SU-DHL-6 (cell line): ENCODE results near the gene SETBP1.

Experiments used
- H2AFZ ChIP-seq: fragments of 200-600 bp; sonication (generic); 2 replicates; pipeline ENCODE4 v1.6.1; 2014; ENCODE audit warnings: low read depth, mild to moderate bottlenecking, moderate library complexity, mixed read lengths, antibody characterized with exemption, low read length; ENCODE audit not compliant: severe bottlenecking
- H3F3A ChIP-seq: fragments of 200-600 bp; shearing (Covaris generic); 2 replicates; pipeline ENCODE4 v1.6.0; 2016; ENCODE audit warnings: antibody characterized with exemption, mild to moderate bottlenecking; ENCODE audit not compliant: insufficient read depth
- H3K27ac ChIP-seq: fragments of 200-600 bp; sonication (generic); 2 replicates; pipeline ENCODE4 v1.5.1; 2016; ENCODE audit warnings: low read depth, mild to moderate bottlenecking, low read length, moderate library complexity, mixed read lengths
- H3K27me3 ChIP-seq: fragments of 200-600 bp; sonication (generic), shearing (Covaris generic); 2 replicates; pipeline ENCODE4 v1.6.0; 2014; ENCODE audit warnings: mild to moderate bottlenecking, low read length
- H3K36me3 ChIP-seq: fragments of 200-600 bp; sonication (generic); 2 replicates; pipeline ENCODE4 v1.6.1; 2014; ENCODE audit warnings: mild to moderate bottlenecking, low read length, mixed read lengths
- H3K4me2 ChIP-seq: fragments of 300-600, 200-600 bp; shearing (Covaris generic), sonication (generic); 2 replicates; pipeline ENCODE4 v1.6.0; 2014; ENCODE audit warnings: low read length, low read depth, mild to moderate bottlenecking; ENCODE audit not compliant: poor library complexity, severe bottlenecking
- H3K4me3 ChIP-seq: fragments of 200-600 bp; sonication (generic); 2 replicates; pipeline ENCODE4 v1.5.1; 2014; ENCODE audit warnings: antibody characterized with exemption, low read length, mild to moderate bottlenecking, mixed read lengths; ENCODE audit not compliant: insufficient read depth, poor library complexity, severe bottlenecking
- H3K79me2 ChIP-seq: fragments of 200-600 bp; sonication (generic); 2 replicates; pipeline ENCODE4 v1.6.1; 2014; ENCODE audit warnings: mild to moderate bottlenecking, low read length, moderate library complexity; ENCODE audit not compliant: insufficient read depth
- H3K9ac ChIP-seq: fragments of 200-600 bp; sonication (generic); 2 replicates; pipeline ENCODE4 v1.7.0; 2014; ENCODE audit warnings: mild to moderate bottlenecking, low read length
- H3K9me2 ChIP-seq: fragments of 200-600 bp; sonication (generic); replicated peaks from 2 replicates; pipeline ENCODE4 v1.6.1; 2014; ENCODE audit warnings: low read length; ENCODE audit not compliant: insufficient read depth
- H3K9me3 ChIP-seq: fragments of 200-600 bp; sonication (generic); 2 replicates; pipeline ENCODE4 v1.6.1; 2014; ENCODE audit warnings: low read length, mixed read lengths; ENCODE audit not compliant: insufficient read depth
- H4K20me1 ChIP-seq: fragments of 200-600 bp; sonication (generic); 2 replicates; pipeline ENCODE4 v1.6.1; 2014; ENCODE audit warnings: low read depth, mild to moderate bottlenecking, antibody characterized with exemption, low read length, moderate library complexity, mixed read lengths
- EZH2phosphoT487 ChIP-seq: fragments of 200-600 bp; sonication (generic), shearing (Covaris generic); conservative IDR thresholded peaks from 2 replicates; pipeline ENCODE4 v1.6.1; 2018; ENCODE audit warnings: mild to moderate bottlenecking, antibody characterized with exemption, low read length, moderate library complexity, mixed read lengths
- TF ChIP-seq, protein P1 (sequence below): fragments of 200-600 bp; sonication (generic); IDR thresholded peaks from one replicate; pipeline ENCODE4 v1.5.1; 2017; ENCODE audit warnings: antibody characterized with exemption, mild to moderate bottlenecking, low read length, moderate library complexity; ENCODE audit not compliant: insufficient read depth, poor library complexity, severe bottlenecking

Gene SETBP1

GRCh38 chr18:44805643-44806042 lies 125.0 kb downstream of the SETBP1 start:
- H3K4me2 ChIP-seq: no peak overlapping the region
- no peaks in the 10 kb centered on the region for H3K36me3 ChIP-seq
- H3K27ac ChIP-seq: no peak overlapping the region
- H4K20me1 ChIP-seq: no peaks in the 10 kb centered on the region
- no peak overlapping the region for H2AFZ ChIP-seq
- no peak overlapping the region for H3K4me3 ChIP-seq
- H3K79me2 ChIP-seq: no peaks in the 10 kb centered on the region
- H3K9me3 ChIP-seq: no peaks in the 10 kb centered on the region
- H3K27me3 ChIP-seq: no peaks in the 10 kb centered on the region
- no peaks in the 10 kb centered on the region for H3K9me2 ChIP-seq
- H3K9ac ChIP-seq: no peak overlapping the region
- H3F3A ChIP-seq: no peaks in the 10 kb centered on the region
- TF ChIP-seq, protein P1, sequence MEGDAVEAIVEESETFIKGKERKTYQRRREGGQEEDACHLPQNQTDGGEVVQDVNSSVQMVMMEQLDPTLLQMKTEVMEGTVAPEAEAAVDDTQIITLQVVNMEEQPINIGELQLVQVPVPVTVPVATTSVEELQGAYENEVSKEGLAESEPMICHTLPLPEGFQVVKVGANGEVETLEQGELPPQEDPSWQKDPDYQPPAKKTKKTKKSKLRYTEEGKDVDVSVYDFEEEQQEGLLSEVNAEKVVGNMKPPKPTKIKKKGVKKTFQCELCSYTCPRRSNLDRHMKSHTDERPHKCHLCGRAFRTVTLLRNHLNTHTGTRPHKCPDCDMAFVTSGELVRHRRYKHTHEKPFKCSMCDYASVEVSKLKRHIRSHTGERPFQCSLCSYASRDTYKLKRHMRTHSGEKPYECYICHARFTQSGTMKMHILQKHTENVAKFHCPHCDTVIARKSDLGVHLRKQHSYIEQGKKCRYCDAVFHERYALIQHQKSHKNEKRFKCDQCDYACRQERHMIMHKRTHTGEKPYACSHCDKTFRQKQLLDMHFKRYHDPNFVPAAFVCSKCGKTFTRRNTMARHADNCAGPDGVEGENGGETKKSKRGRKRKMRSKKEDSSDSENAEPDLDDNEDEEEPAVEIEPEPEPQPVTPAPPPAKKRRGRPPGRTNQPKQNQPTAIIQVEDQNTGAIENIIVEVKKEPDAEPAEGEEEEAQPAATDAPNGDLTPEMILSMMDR: no peak
- no peak for TF ChIP-seq EZH2phosphoT487

- no peak overlapping the region for H3K9ac ChIP-seq
- TF ChIP-seq, protein P1: no peak
- TF ChIP-seq EZH2phosphoT487: no peak
- H3K27me3 ChIP-seq: no peaks in the 10 kb centered on the region
- H3F3A ChIP-seq: no peaks in the 10 kb centered on the region
- H3K27ac ChIP-seq: no peak overlapping the region
- no peak overlapping the region for H3K4me2 ChIP-seq
- no peak overlapping the region for H2AFZ ChIP-seq
- H3K36me3 ChIP-seq: no peaks in the 10 kb centered on the region
- H4K20me1 ChIP-seq: no peaks in the 10 kb centered on the region
- H3K4me3 ChIP-seq: no peak overlapping the region
- H3K9me3 ChIP-seq: no peaks in the 10 kb centered on the region
- no peaks in the 10 kb centered on the region for H3K79me2 ChIP-seq
- no peaks in the 10 kb centered on the region for H3K9me2 ChIP-seq
Observed at GRCh38 chr18:44807766-44808165, 127.1 kb downstream of the SETBP1 start.

GRCh38 chr18:44811572-44812125 lies 131.0 kb downstream of the SETBP1 start:
- no peaks in the 10 kb centered on the region for H3K27me3 ChIP-seq
- H3K4me3 ChIP-seq: no peak overlapping the region
- H2AFZ ChIP-seq: no peak overlapping the region
- H3K9ac ChIP-seq: no peak overlapping the region
- no peaks in the 10 kb centered on the region for H3K79me2 ChIP-seq
- H3K9me3 ChIP-seq: no peaks in the 10 kb centered on the region
- H4K20me1 ChIP-seq: no peaks in the 10 kb centered on the region
- no peak for TF ChIP-seq EZH2phosphoT487
- TF ChIP-seq, protein P1: no peak
- H3F3A ChIP-seq: no peaks in the 10 kb centered on the region
- no peaks in the 10 kb centered on the region for H3K36me3 ChIP-seq
- H3K9me2 ChIP-seq: no peaks in the 10 kb centered on the region
- H3K27ac ChIP-seq: no peak overlapping the region
- no peak overlapping the region for H3K4me2 ChIP-seq
